SHP77 (cell line): Measurements from ENCODE around the gene EIF4G1.
"Not testable (repeated sequence)": the region's sequence is repeated elsewhere in the genome, so short reads cannot be mapped to it uniquely, and the experiment has no call there.

Source experiments
- DNase-seq, 2 experiments: peaks; one replicate each; lab custom pipeline; 2025; lab: John Stamatoyannopoulos, UW

The EIF4G1 gene, protein sequence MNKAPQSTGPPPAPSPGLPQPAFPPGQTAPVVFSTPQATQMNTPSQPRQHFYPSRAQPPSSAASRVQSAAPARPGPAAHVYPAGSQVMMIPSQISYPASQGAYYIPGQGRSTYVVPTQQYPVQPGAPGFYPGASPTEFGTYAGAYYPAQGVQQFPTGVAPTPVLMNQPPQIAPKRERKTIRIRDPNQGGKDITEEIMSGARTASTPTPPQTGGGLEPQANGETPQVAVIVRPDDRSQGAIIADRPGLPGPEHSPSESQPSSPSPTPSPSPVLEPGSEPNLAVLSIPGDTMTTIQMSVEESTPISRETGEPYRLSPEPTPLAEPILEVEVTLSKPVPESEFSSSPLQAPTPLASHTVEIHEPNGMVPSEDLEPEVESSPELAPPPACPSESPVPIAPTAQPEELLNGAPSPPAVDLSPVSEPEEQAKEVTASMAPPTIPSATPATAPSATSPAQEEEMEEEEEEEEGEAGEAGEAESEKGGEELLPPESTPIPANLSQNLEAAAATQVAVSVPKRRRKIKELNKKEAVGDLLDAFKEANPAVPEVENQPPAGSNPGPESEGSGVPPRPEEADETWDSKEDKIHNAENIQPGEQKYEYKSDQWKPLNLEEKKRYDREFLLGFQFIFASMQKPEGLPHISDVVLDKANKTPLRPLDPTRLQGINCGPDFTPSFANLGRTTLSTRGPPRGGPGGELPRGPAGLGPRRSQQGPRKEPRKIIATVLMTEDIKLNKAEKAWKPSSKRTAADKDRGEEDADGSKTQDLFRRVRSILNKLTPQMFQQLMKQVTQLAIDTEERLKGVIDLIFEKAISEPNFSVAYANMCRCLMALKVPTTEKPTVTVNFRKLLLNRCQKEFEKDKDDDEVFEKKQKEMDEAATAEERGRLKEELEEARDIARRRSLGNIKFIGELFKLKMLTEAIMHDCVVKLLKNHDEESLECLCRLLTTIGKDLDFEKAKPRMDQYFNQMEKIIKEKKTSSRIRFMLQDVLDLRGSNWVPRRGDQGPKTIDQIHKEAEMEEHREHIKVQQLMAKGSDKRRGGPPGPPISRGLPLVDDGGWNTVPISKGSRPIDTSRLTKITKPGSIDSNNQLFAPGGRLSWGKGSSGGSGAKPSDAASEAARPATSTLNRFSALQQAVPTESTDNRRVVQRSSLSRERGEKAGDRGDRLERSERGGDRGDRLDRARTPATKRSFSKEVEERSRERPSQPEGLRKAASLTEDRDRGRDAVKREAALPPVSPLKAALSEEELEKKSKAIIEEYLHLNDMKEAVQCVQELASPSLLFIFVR (N-terminal part only)

DNA sequence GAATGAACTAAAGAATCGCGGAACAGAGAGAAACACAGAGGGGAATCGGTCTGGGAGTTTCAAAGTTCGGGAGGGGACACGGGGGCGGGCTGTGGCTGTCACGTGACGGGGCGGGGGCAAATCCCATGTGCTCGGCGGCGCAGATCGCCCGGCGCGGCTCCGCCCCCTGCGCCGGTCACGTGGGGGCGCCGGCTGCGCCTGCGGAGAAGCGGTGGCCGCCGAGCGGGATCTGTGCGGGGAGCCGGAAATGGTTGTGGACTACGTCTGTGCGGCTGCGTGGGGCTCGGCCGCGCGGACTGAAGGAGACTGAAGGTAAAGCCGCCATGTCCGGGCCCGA is at the start of gene EIF4G1:
Gene EIF4G1 (plus strand): TSS at position 244 of the 337 bp plus-strand sequence. CDS start 1,191 bp downstream, outside the sequence.
- peak; percentile 77 to 90 for DNase-seq

DNA sequence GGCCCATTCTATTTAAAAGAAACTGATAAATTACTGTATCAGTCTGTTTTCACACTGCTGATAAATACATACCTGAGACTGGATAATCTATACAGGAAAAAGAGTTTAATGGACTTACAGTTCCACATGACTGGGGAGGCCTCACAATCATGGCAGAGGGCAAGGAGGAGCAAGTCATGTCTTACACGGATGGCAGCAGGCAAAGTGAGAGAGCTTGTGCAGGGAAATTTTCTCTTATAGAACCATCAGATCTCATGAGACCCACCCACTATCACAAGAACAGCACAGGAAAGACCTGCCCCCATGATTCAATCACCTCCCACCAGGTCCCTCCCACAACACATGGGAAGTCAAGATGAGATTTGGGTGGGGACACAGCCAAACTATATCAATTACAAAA is 47.2 kb upstream of the EIF4G1 start:
- not testable (repeated sequence) for DNase-seq

DNA sequence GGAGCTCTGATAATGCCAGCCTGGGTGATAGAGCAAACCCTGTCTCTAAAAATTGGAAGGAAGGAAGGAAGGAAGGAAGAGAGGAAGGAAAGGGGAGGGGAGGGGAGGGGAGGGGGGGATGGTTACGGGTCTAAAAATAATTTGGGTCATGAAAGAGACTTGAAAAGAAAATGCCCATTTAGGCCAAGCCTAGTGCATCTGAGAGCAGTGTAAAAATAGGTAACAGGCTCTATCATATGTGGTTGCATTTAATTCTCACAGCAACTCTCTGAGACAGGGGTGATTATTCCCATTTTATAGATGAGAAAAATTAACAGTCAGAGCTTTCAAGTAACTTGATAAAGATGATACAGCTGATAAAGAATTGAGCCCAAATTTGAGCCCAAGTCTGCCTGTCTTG is 42.1 kb upstream of the EIF4G1 start:
- no peak for DNase-seq

DNA sequence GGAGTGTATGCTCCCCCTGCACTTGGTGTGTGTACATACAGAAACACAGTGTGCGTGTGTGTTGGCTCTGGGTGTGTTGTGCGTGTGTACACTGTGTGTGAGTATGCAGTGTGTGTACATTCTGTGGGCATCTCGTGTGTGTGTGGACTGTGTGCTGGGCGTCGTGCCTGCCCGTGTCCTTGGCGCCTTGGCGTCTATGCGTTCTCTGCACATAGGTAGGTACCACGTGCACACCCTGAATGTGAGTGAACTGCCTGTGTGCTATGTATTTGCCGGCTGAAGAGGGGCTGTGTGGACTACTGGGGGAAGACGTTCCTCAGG is 39.1 kb upstream of the EIF4G1 start:
- no peak for DNase-seq

DNA sequence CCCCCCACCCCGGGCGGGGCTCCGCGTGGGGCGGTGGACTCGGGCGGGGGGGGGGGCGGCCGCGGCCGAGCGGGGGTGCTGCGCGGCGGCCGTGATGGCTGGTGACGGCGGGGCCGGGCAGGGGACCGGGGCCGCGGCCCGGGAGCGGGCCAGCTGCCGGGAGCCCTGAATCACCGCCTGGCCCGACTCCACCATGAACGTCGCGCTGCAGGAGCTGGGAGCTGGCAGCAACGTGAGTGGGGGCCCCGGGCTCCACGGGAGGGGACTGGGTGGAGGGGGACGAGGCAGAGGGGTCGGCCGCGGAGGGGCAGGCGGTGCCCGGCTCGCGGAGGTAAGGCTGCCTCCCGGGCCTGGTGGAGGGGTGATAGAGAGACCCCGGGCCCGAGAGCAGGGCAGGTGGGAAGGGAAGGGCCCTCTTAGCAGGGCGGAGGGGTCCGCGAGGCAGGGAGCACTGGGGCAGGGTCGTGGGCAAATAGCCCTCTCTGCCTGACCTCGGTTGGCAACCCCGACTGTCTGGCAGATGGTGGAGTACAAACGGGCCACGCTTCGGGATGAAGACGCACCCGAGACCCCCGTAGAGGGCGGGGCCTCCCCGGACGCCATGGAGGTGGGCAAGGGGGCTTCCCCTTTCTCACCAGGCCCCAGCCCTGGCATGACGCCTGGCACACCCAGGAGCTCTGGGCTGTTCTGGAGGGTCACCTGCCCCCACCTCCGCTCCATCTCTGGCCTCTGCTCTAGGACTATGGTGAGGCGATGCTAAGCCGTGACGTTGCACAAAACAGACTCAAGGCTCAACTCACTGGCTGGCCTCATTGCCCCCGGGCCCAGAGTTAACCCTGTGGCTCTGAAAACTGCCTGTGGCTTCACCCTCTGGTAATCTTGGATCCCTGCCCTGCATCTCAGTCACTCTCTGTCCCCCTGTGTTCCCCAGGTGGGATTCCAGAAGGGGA is 38.2 kb upstream of the EIF4G1 start, which contains the start of gene ECE2:
Gene ECE2 (plus strand): TSS at position 62 of the 950 bp plus-strand sequence. CDS start 132 bp downstream, at position 194.
- no peak for DNase-seq

DNA sequence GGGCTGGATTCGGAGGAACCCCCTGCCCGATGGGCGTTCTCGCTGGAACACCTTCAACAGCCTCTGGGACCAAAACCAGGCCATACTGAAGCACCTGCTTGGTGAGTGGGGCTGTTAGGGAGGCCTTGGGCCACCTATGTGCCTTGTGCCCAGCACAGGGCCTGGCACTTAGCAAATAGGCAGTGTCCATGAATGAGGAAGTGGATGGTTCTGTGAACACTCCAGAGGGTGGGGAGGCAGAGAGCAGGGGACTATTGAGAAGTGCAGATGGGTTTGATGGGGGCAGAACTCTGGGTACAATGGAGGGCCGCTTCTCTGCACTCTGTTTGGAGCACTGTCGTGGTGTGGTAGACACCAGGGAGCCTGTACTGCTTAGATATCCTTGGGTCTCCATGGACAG is 37.0 kb upstream of the EIF4G1 start:
- DNase-seq = no peak

DNA sequence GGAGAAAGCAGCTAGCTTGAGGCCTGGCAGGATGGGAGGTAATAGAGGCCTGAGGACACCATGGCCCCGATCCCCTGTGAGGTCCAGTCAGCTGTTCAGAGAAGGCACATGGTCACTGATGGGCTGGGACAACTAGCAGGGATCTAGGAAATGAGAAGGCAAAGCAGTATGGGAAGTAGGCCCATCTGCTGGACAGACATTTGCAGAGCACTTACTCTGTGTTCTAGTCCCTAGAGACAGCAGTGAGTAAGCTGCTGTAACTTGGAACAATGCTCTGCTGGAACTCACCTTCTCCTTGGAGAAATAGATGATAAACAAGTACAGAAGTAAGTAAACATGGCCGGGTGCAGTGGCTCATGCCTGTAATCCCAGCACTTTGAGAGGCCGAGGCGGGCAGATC is 31.5 kb upstream of the EIF4G1 start:
- DNase-seq = no peak

DNA sequence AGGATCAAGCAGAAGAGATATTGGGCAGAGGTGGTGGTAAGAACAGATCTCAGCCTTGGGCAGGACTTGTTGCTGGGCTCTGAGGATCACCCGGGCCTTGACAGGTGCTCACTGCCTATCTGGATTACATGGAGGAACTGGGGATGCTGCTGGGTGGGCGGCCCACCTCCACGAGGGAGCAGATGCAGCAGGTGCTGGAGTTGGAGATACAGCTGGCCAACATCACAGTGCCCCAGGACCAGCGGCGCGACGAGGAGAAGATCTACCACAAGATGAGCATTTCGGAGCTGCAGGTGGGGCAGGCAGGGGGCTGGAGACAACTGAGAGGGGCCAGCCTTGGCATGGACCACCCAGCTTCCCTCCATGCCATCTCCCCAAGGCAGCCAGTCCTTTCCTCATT is 30.7 kb upstream of the EIF4G1 start:
- DNase-seq = no peak

DNA sequence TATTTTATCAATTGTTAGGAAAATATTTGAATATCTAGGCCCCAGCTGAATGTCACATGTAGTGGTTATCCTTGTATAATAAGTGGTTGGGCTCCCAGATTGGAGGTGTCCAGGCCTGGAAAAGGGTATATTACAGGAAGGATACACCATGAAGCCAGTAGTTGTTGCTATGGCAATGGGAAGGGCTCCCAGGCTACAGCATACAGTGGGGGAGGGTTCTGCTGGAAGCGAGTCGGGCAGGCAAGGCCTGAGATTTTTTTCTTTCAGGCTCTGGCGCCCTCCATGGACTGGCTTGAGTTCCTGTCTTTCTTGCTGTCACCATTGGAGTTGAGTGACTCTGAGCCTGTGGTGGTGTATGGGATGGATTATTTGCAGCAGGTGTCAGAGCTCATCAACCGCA is 29.7 kb upstream of the EIF4G1 start:
- peak; percentile 77 to 82 for DNase-seq

DNA sequence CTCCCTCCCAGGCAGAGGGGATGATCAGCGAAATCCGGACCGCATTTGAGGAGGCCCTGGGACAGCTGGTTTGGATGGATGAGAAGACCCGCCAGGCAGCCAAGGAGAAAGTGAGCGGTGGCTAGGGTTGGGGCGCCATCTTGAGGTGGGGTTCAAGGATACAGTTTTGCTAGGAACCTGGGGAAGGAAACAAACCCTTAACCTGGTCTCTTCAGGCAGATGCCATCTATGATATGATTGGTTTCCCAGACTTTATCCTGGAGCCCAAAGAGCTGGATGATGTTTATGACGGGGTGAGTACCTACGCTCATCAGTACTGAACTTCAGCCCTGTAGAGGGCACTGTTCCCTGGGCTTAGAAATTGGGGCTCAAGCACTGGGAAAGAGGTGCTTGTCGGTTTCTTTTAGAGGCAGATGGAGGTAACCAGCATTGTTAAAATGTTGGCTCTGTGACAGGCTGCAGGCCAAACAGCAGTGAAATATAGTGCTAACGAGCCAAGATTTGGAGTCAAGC is 24.9 kb upstream of the EIF4G1 start:
- peak; percentile 51 to 55 for DNase-seq

DNA sequence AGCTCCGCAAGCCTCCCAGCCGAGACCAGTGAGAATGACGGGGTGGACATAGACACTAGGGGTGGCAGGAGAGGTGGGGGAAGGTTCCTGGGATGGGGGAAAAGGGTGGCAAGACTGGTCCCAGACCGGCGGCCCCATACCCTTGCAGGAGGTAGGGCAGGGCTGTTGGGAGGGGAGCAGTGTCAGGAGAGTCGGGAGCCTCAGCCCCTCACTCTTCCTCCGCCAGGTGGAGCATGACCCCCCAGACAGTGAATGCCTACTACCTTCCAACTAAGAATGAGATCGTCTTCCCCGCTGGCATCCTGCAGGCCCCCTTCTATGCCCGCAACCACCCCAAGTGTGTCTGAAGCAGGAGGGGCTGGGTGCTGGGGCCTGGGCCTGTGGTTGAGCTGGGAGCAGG is 24.1 kb upstream of the EIF4G1 start:
- no peak for DNase-seq

DNA sequence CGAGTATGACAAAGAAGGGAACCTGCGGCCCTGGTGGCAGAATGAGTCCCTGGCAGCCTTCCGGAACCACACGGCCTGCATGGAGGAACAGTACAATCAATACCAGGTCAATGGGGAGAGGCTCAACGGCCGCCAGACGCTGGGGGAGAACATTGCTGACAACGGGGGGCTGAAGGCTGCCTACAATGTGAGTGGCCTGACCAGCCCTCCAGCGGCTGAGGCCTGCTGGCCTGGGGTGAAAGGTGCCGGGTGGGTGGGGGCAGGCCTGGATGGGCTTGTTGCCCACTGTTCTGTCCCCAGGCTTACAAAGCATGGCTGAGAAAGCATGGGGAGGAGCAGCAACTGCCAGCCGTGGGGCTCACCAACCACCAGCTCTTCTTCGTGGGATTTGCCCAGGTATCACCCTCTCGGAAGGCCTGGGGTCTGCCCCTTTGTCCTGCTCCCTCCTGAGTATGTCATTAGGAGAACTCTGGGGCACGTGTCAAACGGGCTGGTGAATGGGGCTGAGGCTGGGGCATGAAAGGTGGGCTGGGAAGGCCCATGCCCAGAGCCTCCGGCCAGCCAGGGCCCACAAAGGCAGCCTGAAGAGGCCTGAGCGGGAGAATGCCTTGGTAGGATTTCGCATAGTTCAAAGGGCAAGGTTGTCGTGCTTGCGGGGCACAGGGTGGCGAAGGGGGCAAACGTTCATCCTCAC is 23.2 kb upstream of the EIF4G1 start:
- DNase-seq = no peak

DNA sequence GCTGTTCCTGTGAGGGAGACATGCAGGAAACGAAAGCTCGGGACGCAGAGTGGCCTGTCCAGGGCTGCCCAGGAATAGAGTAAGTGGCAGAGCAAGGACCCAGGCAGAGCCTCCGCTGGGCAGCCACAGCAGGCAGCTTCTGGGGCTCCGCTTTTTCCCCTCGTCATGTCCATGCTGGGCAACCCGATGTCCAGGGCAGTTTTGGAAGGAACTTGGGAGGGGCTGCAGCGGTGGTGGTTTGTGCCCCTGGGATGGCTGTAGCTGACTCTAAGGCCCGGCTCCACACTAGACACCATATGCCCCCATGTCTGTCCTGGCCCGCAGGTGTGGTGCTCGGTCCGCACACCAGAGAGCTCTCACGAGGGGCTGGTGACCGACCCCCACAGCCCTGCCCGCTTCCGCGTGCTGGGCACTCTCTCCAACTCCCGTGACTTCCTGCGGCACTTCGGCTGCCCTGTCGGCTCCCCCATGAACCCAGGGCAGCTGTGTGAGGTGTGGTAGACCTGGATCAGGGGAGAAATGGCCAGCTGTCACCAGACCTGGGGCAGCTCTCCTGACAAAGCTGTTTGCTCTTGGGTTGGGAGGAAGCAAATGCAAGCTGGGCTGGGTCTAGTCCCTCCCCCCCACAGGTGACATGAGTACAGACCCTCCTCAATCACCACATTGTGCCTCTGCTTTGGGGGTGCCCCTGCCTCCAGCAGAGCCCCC is 22.5 kb upstream of the EIF4G1 start:
- no peak for DNase-seq

DNA sequence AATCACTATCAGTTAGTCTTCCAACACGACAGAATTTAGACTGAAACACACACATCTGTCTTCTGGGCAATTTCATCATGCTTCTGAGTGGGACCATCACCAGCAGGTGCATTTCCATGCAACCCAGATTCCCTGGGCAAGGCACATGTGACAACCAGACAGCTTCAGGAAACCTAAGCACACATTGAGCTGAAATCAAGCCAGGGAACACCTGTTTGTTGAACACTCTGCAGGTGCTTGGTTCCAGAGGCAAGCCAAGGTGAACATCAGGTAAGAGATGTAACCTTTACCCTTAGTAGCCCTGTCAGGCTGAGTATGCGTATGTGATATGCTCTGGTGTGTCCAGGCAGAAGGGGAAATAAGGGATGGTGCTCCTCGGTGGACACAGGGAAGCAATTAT is 18.6 kb upstream of the EIF4G1 start:
- DNase-seq = peak in 1 of 2 experiments; percentile 3

DNA sequence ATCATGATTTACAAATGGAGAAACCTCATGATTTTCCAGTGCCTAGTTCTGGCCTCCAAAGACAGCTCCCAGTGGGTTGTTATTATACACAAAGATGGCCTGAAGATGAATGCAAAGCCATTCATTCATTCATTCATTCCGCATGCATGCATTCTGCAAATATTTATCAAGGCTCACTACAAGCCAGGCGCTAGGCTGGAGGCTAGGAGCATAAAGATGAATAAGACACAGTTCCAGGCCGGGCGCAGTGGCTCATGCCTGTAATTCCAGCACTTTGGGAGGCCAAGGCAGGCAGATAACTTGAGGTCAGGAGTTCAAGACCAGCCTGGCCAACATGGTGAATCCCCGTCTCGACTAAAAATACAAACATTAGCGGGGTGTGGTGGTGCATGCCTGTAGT is 17.8 kb upstream of the EIF4G1 start:
- no peak for DNase-seq

DNA sequence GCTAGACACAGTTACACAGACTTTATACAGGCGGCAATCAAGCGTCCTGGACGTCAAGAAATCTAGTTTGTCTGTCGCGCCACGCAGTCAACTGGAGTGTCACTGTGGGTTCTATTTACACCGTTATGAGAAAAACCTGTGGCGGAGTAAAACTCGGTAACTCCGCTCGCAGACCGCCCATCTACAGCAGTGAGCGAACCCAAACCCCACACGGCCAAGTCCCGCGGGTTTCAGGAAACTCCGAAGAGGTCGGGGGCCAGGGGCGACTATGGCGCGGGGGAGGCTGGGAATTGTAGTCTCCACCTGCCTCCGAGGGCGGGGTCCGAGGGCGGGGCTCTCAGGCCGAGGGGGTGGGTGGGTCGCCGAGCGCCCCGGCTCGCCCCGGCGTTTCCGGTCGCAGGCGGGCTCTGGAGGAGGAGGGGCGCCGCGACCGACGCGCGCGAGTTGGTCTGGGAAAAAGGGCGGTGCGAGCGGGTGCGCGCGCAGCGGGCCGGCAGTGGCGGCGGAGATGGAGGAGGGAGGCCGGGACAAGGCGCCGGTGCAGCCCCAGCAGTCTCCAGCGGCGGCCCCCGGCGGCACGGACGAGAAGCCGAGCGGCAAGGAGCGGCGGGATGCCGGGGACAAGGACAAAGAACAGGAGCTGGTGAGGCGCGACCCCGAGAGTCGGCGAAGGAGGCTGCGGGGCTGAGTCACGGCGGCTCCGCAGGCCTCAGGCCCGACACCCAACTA is 15.5 kb upstream of the EIF4G1 start, which contains the start of gene PSMD2:
Gene PSMD2 (plus strand): TSS at position 483 of the 729 bp plus-strand sequence. CDS start 26 bp downstream, at position 509.
- peak; percentile 92 to 98 for DNase-seq

DNA sequence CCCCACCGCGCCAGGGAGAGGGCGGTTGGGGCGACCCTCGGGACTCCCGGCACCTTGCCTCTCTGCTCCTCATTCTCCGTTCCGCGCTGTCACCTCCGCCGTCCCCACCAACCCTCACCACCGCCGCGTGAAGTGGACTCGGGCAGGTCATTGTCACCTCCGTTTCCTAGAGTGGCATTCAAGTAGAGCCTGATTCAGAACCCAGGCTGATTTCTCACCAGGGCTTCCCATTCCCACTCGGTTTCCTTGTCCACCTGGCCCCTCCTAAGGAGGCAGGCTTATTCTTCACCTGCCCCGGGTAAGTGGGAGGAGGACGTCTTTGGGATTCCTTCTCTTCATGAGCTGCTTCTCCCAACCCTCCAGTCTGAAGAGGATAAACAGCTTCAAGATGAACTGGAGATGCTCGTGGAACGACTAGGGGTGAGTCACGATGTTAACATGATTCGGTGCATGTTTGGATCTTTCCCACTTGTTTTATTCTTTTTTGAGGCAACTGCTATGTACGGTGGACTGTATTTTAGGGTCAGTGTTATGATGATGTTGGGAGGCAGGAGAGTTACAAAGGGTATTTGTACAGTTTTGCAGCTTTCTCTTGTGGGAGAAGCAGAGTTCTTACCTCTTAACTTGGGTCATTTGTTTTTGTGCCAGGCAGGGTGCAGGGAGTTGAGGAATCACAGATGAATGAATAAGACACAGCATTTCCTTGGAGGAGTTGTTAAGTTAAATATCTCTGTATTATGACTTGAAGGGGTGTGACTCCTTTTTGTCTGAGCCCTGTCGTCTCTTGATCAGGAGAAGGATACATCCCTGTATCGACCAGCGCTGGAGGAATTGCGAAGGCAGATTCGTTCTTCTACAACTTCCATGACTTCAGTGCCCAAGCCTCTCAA is 14.7 kb upstream of the EIF4G1 start:
- no peak for DNase-seq

DNA sequence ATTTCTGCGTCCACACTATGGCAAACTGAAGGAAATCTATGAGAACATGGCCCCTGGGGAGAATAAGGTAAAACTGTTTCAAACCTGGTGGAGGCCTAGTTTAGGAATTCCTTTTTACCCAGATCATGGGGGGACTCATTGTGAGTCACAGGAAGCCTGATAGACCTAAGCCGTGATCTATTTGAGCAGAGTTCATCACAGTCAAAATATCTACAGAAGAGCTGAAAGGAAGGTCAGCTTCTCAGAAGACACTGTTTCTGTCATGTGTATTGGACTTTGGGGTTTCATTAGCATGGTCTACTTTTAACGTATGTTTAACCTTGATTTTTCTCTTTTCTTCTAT is 14.1 kb upstream of the EIF4G1 start:
- DNase-seq = no peak
